ENCODE results near the gene C10orf90.

The C10orf90 gene

GRCh38 chr10:126592901-126593300 lies 77.6 kb downstream of the C10orf90 start:
- H4K20me1 ChIP-seq (ENCODE audit: insufficient read depth, low read length), result no peaks in the 10 kb centered on the region
- TF ChIP-seq CTCF (IDR thresholded peaks at IDR 0.05; ENCODE audit: low read length) (no peak), EZH2 (IDR thresholded peaks at IDR 0.05; ENCODE audit: borderline replicate concordance, low read length) (no peak)
- H3K27ac ChIP-seq (ENCODE audit: low read depth, low read length, poor library complexity, severe bottlenecking), result no peak overlapping the region

GRCh38 chr10:126588024-126588423 lies 82.5 kb downstream of the C10orf90 start:
- Histone ChIP-seq H3K9ac (ENCODE audit: low read length) (no peak overlapping the region), H2AFZ (ENCODE audit: low read length) (no peak overlapping the region), H4K20me1 (ENCODE audit: insufficient read depth, low read length) (no peaks in the 10 kb centered on the region), H3K9me2 (ENCODE audit: low read depth, low read length) (no peaks in the 10 kb centered on the region), H3K36me3 (ENCODE audit: insufficient read depth, low read length) (no peaks in the 10 kb centered on the region), H3K4me2 (ENCODE audit: low read length) (no peak overlapping the region), H3F3A (ENCODE audit: insufficient read depth, low read length) (no peaks in the 10 kb centered on the region), H3K27me3 (ENCODE audit: insufficient read depth, low read length) (no peaks in the 10 kb centered on the region), H3K4me3 (ENCODE audit: low read depth, low read length, poor library complexity, severe bottlenecking) (no peak overlapping the region), H3K4me1 (ENCODE audit: insufficient read depth, low read length, severe bottlenecking) (no peaks in the 10 kb centered on the region), H3K9me3 (ENCODE audit: low read length) (no peaks in the 10 kb centered on the region), H3K27ac (ENCODE audit: low read depth, low read length, poor library complexity, severe bottlenecking) (no peak overlapping the region), H3K79me2 (ENCODE audit: insufficient read depth, low read length) (no peaks in the 10 kb centered on the region)
- no peak for TF ChIP-seq EZH2 (IDR thresholded peaks at IDR 0.05; ENCODE audit: borderline replicate concordance, low read length)
- no peak for TF ChIP-seq CTCF (IDR thresholded peaks at IDR 0.05; ENCODE audit: low read length)

More at GRCh38 chr10:126592901-126593300, 77.6 kb downstream of the C10orf90 start:
- Histone ChIP-seq H3K36me3 (ENCODE audit: insufficient read depth, low read length) (no peaks in the 10 kb centered on the region), H3K9me2 (ENCODE audit: low read depth, low read length) (no peaks in the 10 kb centered on the region), H3K27me3 (ENCODE audit: insufficient read depth, low read length) (no peaks in the 10 kb centered on the region), H3K9ac (ENCODE audit: low read length) (no peak overlapping the region), H3F3A (ENCODE audit: insufficient read depth, low read length) (no peaks in the 10 kb centered on the region), H2AFZ (ENCODE audit: low read length) (no peak overlapping the region), H3K4me3 (ENCODE audit: low read depth, low read length, poor library complexity, severe bottlenecking) (no peak overlapping the region), H3K4me1 (ENCODE audit: insufficient read depth, low read length, severe bottlenecking) (no peaks in the 10 kb centered on the region), H3K9me3 (ENCODE audit: low read length) (no peaks in the 10 kb centered on the region), H3K79me2 (ENCODE audit: insufficient read depth, low read length) (no peaks in the 10 kb centered on the region), H3K4me2 (ENCODE audit: low read length) (no peak overlapping the region)

- Histone ChIP-seq H4K20me1 (ENCODE audit: insufficient read depth, low read length) (no peaks in the 10 kb centered on the region), H3K9me3 (ENCODE audit: low read length) (no peaks in the 10 kb centered on the region), H3K4me2 (ENCODE audit: low read length) (no peak overlapping the region), H2AFZ (ENCODE audit: low read length) (no peak overlapping the region), H3K9me2 (ENCODE audit: low read depth, low read length) (no peaks in the 10 kb centered on the region), H3K4me3 (ENCODE audit: low read depth, low read length, poor library complexity, severe bottlenecking) (no peak overlapping the region), H3K27me3 (ENCODE audit: insufficient read depth, low read length) (no peaks in the 10 kb centered on the region), H3K36me3 (ENCODE audit: insufficient read depth, low read length) (no peaks in the 10 kb centered on the region), H3K4me1 (ENCODE audit: insufficient read depth, low read length, severe bottlenecking) (no peaks in the 10 kb centered on the region), H3K79me2 (ENCODE audit: insufficient read depth, low read length) (no peaks in the 10 kb centered on the region), H3K27ac (ENCODE audit: low read depth, low read length, poor library complexity, severe bottlenecking) (no peak overlapping the region), H3K9ac (ENCODE audit: low read length) (no peak overlapping the region), H3F3A (ENCODE audit: insufficient read depth, low read length) (no peaks in the 10 kb centered on the region)
- TF ChIP-seq EZH2 (IDR thresholded peaks at IDR 0.05; ENCODE audit: borderline replicate concordance, low read length) (no peak), CTCF (IDR thresholded peaks at IDR 0.05; ENCODE audit: low read length) (no peak)
These were observed 83.6 kb downstream of the C10orf90 start for GRCh38 chr10:126586878-126587277.
